H1 (cell line): Measurements from ENCODE around the gene BCL2L11. TPM values are rescaled to one million over a fixed set of nuclear protein-coding genes. Genes with fewer than 3 reads are reported as not detected.

Experiments
- CTCF ChIA-PET: fragments of 300-600 bp; sonication (Branson Sonifier 250); formaldehyde crosslinking; loops from one replicate; lab custom pipeline; 2021; ENCODE audit not compliant: partially characterized antibody; lab: Charles Lee
- POLR2A ChIA-PET: fragments of 300-600 bp; sonication (Branson Sonifier 250); formaldehyde crosslinking; loops from one replicate; lab custom pipeline; 2021; ENCODE audit warnings: inconsistent platforms; ENCODE audit not compliant: partially characterized antibody; lab: Charles Lee
- DNase-seq, 2 experiments: peaks; one replicate each; pipeline versions ENCODE4 v3.0.0 to v3.0.0-alpha.2; 2010 to 2022; ENCODE audit warnings: low spot score in 2 of 2, low read depth in 1 of 2, mixed read lengths in 1 of 2
- FAIRE-seq: peaks from 2 replicates; lab custom pipeline; 2011; peaks lifted over from hg19 to GRCh38; lab: Jason Lieb, UNC
- H2AFZ ChIP-seq: 2 replicates; pipeline ENCODE4 v1.8.1; 2012; ENCODE audit warnings: low read length, inconsistent platforms
- H2AK5ac ChIP-seq: 2 replicates; pipeline ENCODE4 v1.6.1; 2013; ENCODE audit warnings: low read depth, low read length
- H2BK120ac ChIP-seq: replicated peaks from 2 replicates; pipeline ENCODE3; 2013; ENCODE audit warnings: low read depth, low read length, inconsistent platforms
- H2BK12ac ChIP-seq: 2 replicates; pipeline ENCODE4 v1.6.1; 2013; ENCODE audit warnings: low read depth, low read length
- H2BK15ac ChIP-seq: 2 replicates; pipeline ENCODE4 v1.6.1; 2013; ENCODE audit warnings: low read length
- H2BK20ac ChIP-seq: 2 replicates; pipeline ENCODE4 v1.6.1; 2013; ENCODE audit warnings: low read length
- H2BK5ac ChIP-seq: 2 replicates; pipeline ENCODE4 v1.6.1; 2013; ENCODE audit warnings: low read depth, low read length
- H3K14ac ChIP-seq: 2 replicates; pipeline ENCODE4 v1.6.1; 2013; ENCODE audit warnings: inconsistent platforms; ENCODE audit not compliant: insufficient read length
- H3K18ac ChIP-seq: 2 replicates; pipeline ENCODE4 v1.6.1; 2013; ENCODE audit warnings: low read length; ENCODE audit errors: extremely low read depth
- H3K23ac ChIP-seq: 2 replicates; pipeline ENCODE4 v1.6.1; 2013; ENCODE audit warnings: inconsistent platforms; ENCODE audit not compliant: insufficient read length
- H3K23me2 ChIP-seq: 2 replicates; pipeline ENCODE4 v1.6.1; 2013; ENCODE audit warnings: low read depth, low read length
- H3K27ac ChIP-seq: 2 replicates; pipeline ENCODE4 v1.6.1; 2011; ENCODE audit warnings: low read depth, low read length, inconsistent platforms
- H3K27me3 ChIP-seq, 4 experiments: replicated peaks in 1 of 4; 1 replicate in 1 of 4; 2 replicates in 3 of 4; pipeline versions ENCODE4 v1.6.1 to v1.8.1; 2011 to 2013; ENCODE audit warnings: low read length in 3 of 4, mild to moderate bottlenecking in 3 of 4, inconsistent platforms in 2 of 4, mixed read lengths in 2 of 4, moderate library complexity in 1 of 4; ENCODE audit not compliant: control insufficient read depth in 3 of 4, insufficient read depth in 3 of 4; ENCODE audit errors: extremely low read depth in 1 of 4
- H3K36me3 ChIP-seq, 4 experiments: 2 replicates each; pipeline versions ENCODE4 v1.6.1 to v1.8.1; 2011 to 2013; ENCODE audit warnings: mild to moderate bottlenecking in 4 of 4, low read length in 3 of 4, moderate library complexity in 2 of 4, control low read depth in 1 of 4, inconsistent platforms in 1 of 4; ENCODE audit not compliant: insufficient read depth in 4 of 4, control insufficient read depth in 2 of 4
- H3K4ac ChIP-seq: replicated peaks from 2 replicates; pipeline ENCODE3; 2013; ENCODE audit warnings: low read length, low read depth, mixed read lengths, inconsistent platforms; ENCODE audit not compliant: insufficient read length
- H3K4me1 ChIP-seq, 4 experiments: replicated peaks in 1 of 4; 1 replicate in 1 of 4; 2 replicates in 3 of 4; pipeline versions ENCODE4 v1.6.1 to v1.8.1; 2011 to 2013; ENCODE audit warnings: low read length in 3 of 4, inconsistent platforms in 2 of 4, mixed read lengths in 1 of 4; ENCODE audit not compliant: insufficient read depth in 4 of 4, control insufficient read depth in 3 of 4
- H3K4me2 ChIP-seq, 2 experiments: 2 replicates each; pipeline versions ENCODE4 v1.6.1 to v1.8.1; 2011 to 2013; ENCODE audit warnings: low read depth in 2 of 2, low read length in 2 of 2, control low read depth in 1 of 2, inconsistent platforms in 1 of 2, mild to moderate bottlenecking in 1 of 2; ENCODE audit not compliant: insufficient read depth in 1 of 2
- H3K4me3 ChIP-seq, 4 experiments: fragments of 200-600, 300-600 bp in 1 of 4; sonication (generic), shearing (Covaris generic), sonication (Bioruptor Twin) in 1 of 4; 2 replicates each; pipeline versions ENCODE4 v1.5.1 to v1.8.1; 2011 to 2016; ENCODE audit warnings: low read length in 4 of 4, low read depth in 3 of 4, control low read depth in 2 of 4, inconsistent platforms in 2 of 4, mild to moderate bottlenecking in 2 of 4, mixed read lengths in 1 of 4, moderate library complexity in 1 of 4; ENCODE audit not compliant: insufficient read depth in 2 of 4; ENCODE audit errors: extremely low read depth in 1 of 4
- H3K56ac ChIP-seq: replicated peaks from 2 replicates; pipeline ENCODE3; 2013; ENCODE audit warnings: low read depth, mild to moderate bottlenecking, mixed read lengths, low read length, inconsistent platforms; ENCODE audit not compliant: insufficient read length
- H3K79me1 ChIP-seq: 2 replicates; pipeline ENCODE4 v1.6.1; 2013; ENCODE audit warnings: low read depth, low read length, control low read depth
- H3K79me2 ChIP-seq, 2 experiments: 2 replicates each; pipeline versions ENCODE4 v1.6.1 to v1.8.1; 2012 to 2013; ENCODE audit warnings: low read length in 2 of 2, mild to moderate bottlenecking in 2 of 2, inconsistent platforms in 1 of 2; ENCODE audit not compliant: insufficient read depth in 2 of 2, control insufficient read depth in 1 of 2
- H3K9ac ChIP-seq, 4 experiments: replicated peaks in 1 of 4; 1 replicate in 1 of 4; 2 replicates in 3 of 4; pipeline versions ENCODE4 v1.6.1 to v1.8.1; 2011 to 2013; ENCODE audit warnings: low read depth in 3 of 4, low read length in 3 of 4, control low read depth in 2 of 4, mild to moderate bottlenecking in 2 of 4, moderate library complexity in 2 of 4, inconsistent platforms in 1 of 4; ENCODE audit errors: extremely low read depth in 1 of 4
- H3K9me3 ChIP-seq, 2 experiments: 2 replicates each; pipeline versions ENCODE4 v1.6.1 to v1.8.1; 2012 to 2013; ENCODE audit warnings: mild to moderate bottlenecking in 2 of 2, moderate library complexity in 2 of 2, control low read depth in 1 of 2, inconsistent platforms in 1 of 2, low read depth in 1 of 2, low read length in 1 of 2, mixed read lengths in 1 of 2; ENCODE audit not compliant: insufficient read depth in 2 of 2
- H4K20me1 ChIP-seq, 2 experiments: replicated peaks in 1 of 2; 2 replicates each; pipeline versions ENCODE3 to v1.8.1; 2011 to 2013; ENCODE audit warnings: inconsistent platforms in 2 of 2, low read length in 2 of 2, mild to moderate bottlenecking in 1 of 2; ENCODE audit not compliant: insufficient read depth in 2 of 2, control insufficient read depth in 1 of 2
- H4K5ac ChIP-seq: 2 replicates; pipeline ENCODE4 v1.6.1; 2013; ENCODE audit warnings: low read length, low read depth, mixed read lengths, inconsistent platforms; ENCODE audit not compliant: insufficient read length
- H4K8ac ChIP-seq: 2 replicates; pipeline ENCODE4 v1.8.0; 2013; ENCODE audit warnings: mild to moderate bottlenecking, moderate library complexity, low read length, inconsistent platforms; ENCODE audit not compliant: insufficient read depth; ENCODE audit errors: extremely low read depth
- H4K91ac ChIP-seq: replicated peaks from 2 replicates; pipeline ENCODE3; 2013; ENCODE audit warnings: low read length, mixed read lengths, inconsistent platforms; ENCODE audit not compliant: insufficient read length
- BRCA1 ChIP-seq: IDR thresholded peaks from 2 replicates; pipeline ENCODE4 v1.6.1; 2012; ENCODE audit warnings: low read depth, low read length, improper control_type of control experiment
- CTBP2 ChIP-seq: IDR thresholded peaks from 2 replicates; pipeline ENCODE4 v1.7.0; 2011; ENCODE audit warnings: borderline replicate concordance, mild to moderate bottlenecking, moderate library complexity, mixed read lengths, low read length; ENCODE audit not compliant: insufficient read depth, insufficient read length
- HDAC6 ChIP-seq: IDR thresholded peaks from one replicate; pipeline ENCODE4 v1.7.1; 2012; ENCODE audit warnings: low read depth, mild to moderate bottlenecking, inconsistent platforms, low read length, moderate library complexity
- JUN ChIP-seq: IDR thresholded peaks from 2 replicates; pipeline ENCODE4 v1.6.1; 2011; ENCODE audit warnings: low read depth, mild to moderate bottlenecking, improper control_type of control experiment, low read length
- RBBP5 ChIP-seq: IDR thresholded peaks from 2 replicates; pipeline ENCODE4 v1.7.1; 2012; ENCODE audit warnings: low read depth, mild to moderate bottlenecking, inconsistent platforms, low read length, moderate library complexity, borderline replicate concordance
- SRF ChIP-seq: IDR thresholded peaks from 2 replicates; pipeline ENCODE4 v1.6.1; 2011; ENCODE audit warnings: mild to moderate bottlenecking, low read depth, low read length, moderate library complexity
- WGBS, 2 experiments: shearing (Covaris generic) in 1 of 2; methylation state at CpG; one replicate each; pipeline versions ENCODE4 v1.1.6 to v1.1.7; 2013 to 2015; ENCODE audit warnings: low lambda C conversion rate in 2 of 2, mixed read lengths in 2 of 2, inconsistent platforms in 1 of 2, low coverage in 1 of 2, missing lambda C conversion rate in 1 of 2; ENCODE audit not compliant: insufficient replicate concordance in 2 of 2, insufficient coverage in 1 of 2, insufficient read length in 1 of 2; ENCODE audit errors: extremely low coverage in 1 of 2, missing lambda C conversion rate in 1 of 2; 5-methylcytosine and 5-hydroxymethylcytosine counted together
- polyA plus RNA-seq, 7 experiments: library from polyadenylated mRNA; depleted of rRNA in 3 of 7; stranded (reverse) in 5 of 7; unstranded in 2 of 7; fragments of >200 nt in 5 of 7; fragments of 200-250 nt in 2 of 7; gene quantifications; 1 replicate in 5 of 7; 2 replicates in 1 of 7; 4 replicates in 1 of 7; pipeline versions ENCODE4 v1.2.1 to v1.2.3, GENCODE V29; 2011 to 2013; ENCODE audit warnings: missing spikeins in 2 of 7, mixed read lengths in 2 of 7
- total RNA-seq: library from RNA; stranded (reverse); fragmentation: NEBNext Ultra II Directional; extraction: Animal tissue kit (Norgen Biotek cat#: 25700); gene quantifications from 2 replicates; pipeline ENCODE4 v1.2.1, GENCODE V29; 2021
- TF ChIP-seq, protein P1 (sequence below), 3 experiments: IDR thresholded peaks; 1 replicate in 2 of 3; 2 replicates in 1 of 3; pipeline versions ENCODE4 v1.5.1 to v1.6.1; 2011; ENCODE audit warnings: low read length in 3 of 3, mild to moderate bottlenecking in 3 of 3, inconsistent platforms in 2 of 3, low read depth in 1 of 3, moderate library complexity in 1 of 3; ENCODE audit not compliant: insufficient read depth in 1 of 3; ENCODE audit errors: control extremely low read depth in 1 of 3
- TF ChIP-seq, protein P2 (sequence below): IDR thresholded peaks from 2 replicates; pipeline ENCODE4 v1.6.1; 2011; ENCODE audit warnings: low read depth, mild to moderate bottlenecking, low read length; ENCODE audit not compliant: insufficient read depth

Gene BCL2L11
- total and polyA plus RNA-seq, 2 of the 8 experiments (the other 6 are each of a cell fraction or from before 2014, with no cell fraction given) = 7.5 to 22.9 TPM

DNA sequence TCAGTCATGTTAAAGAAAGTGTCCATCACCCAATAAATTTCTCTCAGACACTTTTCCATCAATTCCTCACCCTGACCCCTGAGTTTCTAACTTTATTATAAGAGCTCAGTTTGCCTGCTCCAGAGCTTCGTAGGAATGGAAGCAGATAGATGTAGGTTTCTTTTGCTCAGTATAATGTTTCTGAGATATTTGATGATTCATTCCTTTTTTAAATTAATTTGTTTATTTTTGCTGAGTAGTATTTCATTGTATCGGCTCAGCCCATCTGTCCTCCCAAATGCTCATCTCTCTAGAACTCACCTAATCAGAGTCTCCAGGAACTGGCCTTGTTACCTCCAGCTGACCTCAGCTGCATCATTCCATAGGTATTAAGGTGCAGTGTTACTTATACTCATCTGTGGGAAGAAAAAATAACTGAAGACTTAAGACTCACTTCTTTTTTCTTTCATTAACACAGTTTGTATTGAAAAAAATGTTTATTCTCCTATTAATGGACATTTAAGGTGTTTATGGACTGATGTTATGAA is 11.9 kb upstream of the BCL2L11 start:
- no peak overlapping the region for H3K4me2 ChIP-seq
- H3K9ac ChIP-seq = no peak overlapping the region
- DNase-seq = no peak
- H3K36me3 ChIP-seq = no peaks in the 10 kb centered on the region
- H4K91ac ChIP-seq = no peak overlapping the region
- H2BK12ac ChIP-seq = no peak overlapping the region
- no peak overlapping the region for H3K4me3 ChIP-seq
- CTCF ChIA-PET = no interaction called here
- H3K23me2 ChIP-seq = no peaks in the 10 kb centered on the region
- no peaks in the 10 kb centered on the region; a peak in 1 of 7 replicates for H3K27me3 ChIP-seq
- no peak for FAIRE-seq
- TF ChIP-seq BRCA1 (no peak), CTBP2 (no peak), JUN (no peak), RBBP5 (no peak), HDAC6 (no peak), SRF (no peak)
- TF ChIP-seq, protein P1, sequence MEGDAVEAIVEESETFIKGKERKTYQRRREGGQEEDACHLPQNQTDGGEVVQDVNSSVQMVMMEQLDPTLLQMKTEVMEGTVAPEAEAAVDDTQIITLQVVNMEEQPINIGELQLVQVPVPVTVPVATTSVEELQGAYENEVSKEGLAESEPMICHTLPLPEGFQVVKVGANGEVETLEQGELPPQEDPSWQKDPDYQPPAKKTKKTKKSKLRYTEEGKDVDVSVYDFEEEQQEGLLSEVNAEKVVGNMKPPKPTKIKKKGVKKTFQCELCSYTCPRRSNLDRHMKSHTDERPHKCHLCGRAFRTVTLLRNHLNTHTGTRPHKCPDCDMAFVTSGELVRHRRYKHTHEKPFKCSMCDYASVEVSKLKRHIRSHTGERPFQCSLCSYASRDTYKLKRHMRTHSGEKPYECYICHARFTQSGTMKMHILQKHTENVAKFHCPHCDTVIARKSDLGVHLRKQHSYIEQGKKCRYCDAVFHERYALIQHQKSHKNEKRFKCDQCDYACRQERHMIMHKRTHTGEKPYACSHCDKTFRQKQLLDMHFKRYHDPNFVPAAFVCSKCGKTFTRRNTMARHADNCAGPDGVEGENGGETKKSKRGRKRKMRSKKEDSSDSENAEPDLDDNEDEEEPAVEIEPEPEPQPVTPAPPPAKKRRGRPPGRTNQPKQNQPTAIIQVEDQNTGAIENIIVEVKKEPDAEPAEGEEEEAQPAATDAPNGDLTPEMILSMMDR (IDR thresholded peaks at IDR 0.05; ENCODE audit: control extremely low read depth in 1 of 3, insufficient read depth in 1 of 3, low read depth in 1 of 3, low read length in 3 of 3) = no peak
- TF ChIP-seq, protein P2, sequence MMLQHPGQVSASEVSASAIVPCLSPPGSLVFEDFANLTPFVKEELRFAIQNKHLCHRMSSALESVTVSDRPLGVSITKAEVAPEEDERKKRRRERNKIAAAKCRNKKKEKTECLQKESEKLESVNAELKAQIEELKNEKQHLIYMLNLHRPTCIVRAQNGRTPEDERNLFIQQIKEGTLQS = no peak
- POLR2A ChIA-PET = interaction anchor here (1.0 kb wide), 1 partner anchor 12 kb away, joined by 3 read pairs; the partner anchor contains the start of gene BCL2L11
- no peak overlapping the region for H2AK5ac ChIP-seq
- H2BK15ac ChIP-seq = no peak overlapping the region
- no peak overlapping the region for H3K18ac ChIP-seq
- H3K14ac ChIP-seq = no peak overlapping the region
- no peak overlapping the region for H4K8ac ChIP-seq
- H3K79me1 ChIP-seq = no peaks in the 10 kb centered on the region
- WGBS, 2 experiments = 89% methylated on average over 2 of the region's 2 CpGs; no CpG with 5 or more reads in 1 of the 2 experiments
- no peak overlapping the region for H2AFZ ChIP-seq
- H3K4ac ChIP-seq = no peak overlapping the region
- no peaks in the 10 kb centered on the region for H3K4me1 ChIP-seq
- no peak overlapping the region for H2BK5ac ChIP-seq
- H2BK120ac ChIP-seq = no peak overlapping the region
- no peak overlapping the region for H3K23ac ChIP-seq
- H2BK20ac ChIP-seq = no peak overlapping the region
- no peaks in the 10 kb centered on the region for H3K9me3 ChIP-seq
- H3K79me2 ChIP-seq = no peaks in the 10 kb centered on the region
- H3K56ac ChIP-seq = no peak overlapping the region
- no peak overlapping the region for H4K5ac ChIP-seq
- H3K27ac ChIP-seq = no peak overlapping the region
- no peaks in the 10 kb centered on the region for H4K20me1 ChIP-seq
